H9 (cell line): ENCODE measurements around the gene DNAJA4. TPM values are rescaled to one million over a fixed set of nuclear protein-coding genes. Genes with fewer than 3 reads are reported as not detected.

Experiments
- DNase-seq: peaks from one replicate; pipeline ENCODE4 v3.0.0-alpha.2; 2017
- H2AFZ ChIP-seq: one replicate; pipeline ENCODE4 v1.6.1; 2013; ENCODE audit warnings: mild to moderate bottlenecking, low read length, control low read depth, moderate library complexity
- H2AK5ac ChIP-seq: 2 replicates; pipeline ENCODE4 v1.6.1; 2013; ENCODE audit warnings: low read length, control low read depth, mixed read lengths; ENCODE audit not compliant: insufficient read length
- H2BK120ac ChIP-seq: one replicate; pipeline ENCODE4 v1.6.1; 2013; ENCODE audit warnings: low read depth, mild to moderate bottlenecking, low read length, control low read depth, inconsistent platforms; ENCODE audit not compliant: poor library complexity, severe bottlenecking
- H2BK12ac ChIP-seq: 2 replicates; pipeline ENCODE4 v1.6.1; 2013; ENCODE audit warnings: low read length, control low read depth, mixed read lengths, low read depth; ENCODE audit not compliant: insufficient read length
- H2BK15ac ChIP-seq: 2 replicates; pipeline ENCODE4 v1.6.1; 2013; ENCODE audit warnings: low read depth, low read length, control low read depth
- H2BK20ac ChIP-seq: one replicate; pipeline ENCODE4 v1.6.1; 2013; ENCODE audit warnings: low read depth, mild to moderate bottlenecking, low read length, control low read depth, inconsistent platforms; ENCODE audit not compliant: poor library complexity, severe bottlenecking
- H2BK5ac ChIP-seq: 2 replicates; pipeline ENCODE4 v1.6.1; 2013; ENCODE audit warnings: low read length, control low read depth, mixed read lengths; ENCODE audit not compliant: insufficient read length
- H3K14ac ChIP-seq: 2 replicates; pipeline ENCODE4 v1.6.1; 2013; ENCODE audit warnings: low read length, control low read depth; ENCODE audit not compliant: insufficient read depth
- H3K18ac ChIP-seq: 2 replicates; pipeline ENCODE4 v1.6.1; 2013; ENCODE audit warnings: low read depth, mild to moderate bottlenecking, mixed read lengths, low read length, control low read depth; ENCODE audit not compliant: insufficient read length
- H3K23ac ChIP-seq: 2 replicates; pipeline ENCODE4 v1.6.1; 2013; ENCODE audit warnings: low read length, control low read depth, mixed read lengths, low read depth; ENCODE audit not compliant: insufficient read length
- H3K23me2 ChIP-seq: 2 replicates; pipeline ENCODE4 v1.6.1; 2013; ENCODE audit warnings: low read depth, mild to moderate bottlenecking, mixed read lengths, low read length, control low read depth; ENCODE audit not compliant: insufficient read length, poor library complexity, severe bottlenecking
- H3K27ac ChIP-seq: 2 replicates; pipeline ENCODE4 v1.5.1; 2013; ENCODE audit warnings: low read length, control low read depth, mixed read lengths, low read depth; ENCODE audit not compliant: insufficient read length
- H3K27me3 ChIP-seq: 2 replicates; pipeline ENCODE4 v1.6.1; 2013; ENCODE audit warnings: low read length, control low read depth, inconsistent platforms; ENCODE audit not compliant: insufficient read depth
- H3K4ac ChIP-seq: 2 replicates; pipeline ENCODE4 v1.6.1; 2013; ENCODE audit warnings: low read depth, mild to moderate bottlenecking, control low read depth, inconsistent platforms, low read length, moderate library complexity
- H3K4me1 ChIP-seq: 2 replicates; pipeline ENCODE4 v1.6.1; 2013; ENCODE audit warnings: low read length, control low read depth, inconsistent platforms; ENCODE audit not compliant: insufficient read depth
- H3K4me2 ChIP-seq: 2 replicates; pipeline ENCODE4 v1.6.1; 2013; ENCODE audit warnings: low read length, control low read depth, mixed read lengths; ENCODE audit not compliant: insufficient read length, insufficient read depth
- H3K56ac ChIP-seq: 2 replicates; pipeline ENCODE4 v1.6.1; 2013; ENCODE audit warnings: low read depth, mild to moderate bottlenecking, mixed read lengths, low read length, control low read depth; ENCODE audit not compliant: insufficient read length
- H3K79me1 ChIP-seq: 2 replicates; pipeline ENCODE4 v1.6.1; 2013; ENCODE audit warnings: low read depth, mild to moderate bottlenecking, moderate library complexity, low read length, control low read depth, inconsistent platforms; ENCODE audit not compliant: insufficient read depth, poor library complexity, severe bottlenecking
- H3K79me2 ChIP-seq: 2 replicates; pipeline ENCODE4 v1.6.1; 2013; ENCODE audit warnings: low read length, control low read depth, inconsistent platforms; ENCODE audit not compliant: insufficient read depth
- H3K9ac ChIP-seq: 2 replicates; pipeline ENCODE4 v1.6.1; 2013; ENCODE audit warnings: low read length, control low read depth, mixed read lengths; ENCODE audit not compliant: insufficient read length; ENCODE audit errors: extremely low read depth
- H3K9me3 ChIP-seq: one replicate; pipeline ENCODE4 v1.6.1; 2013; ENCODE audit warnings: low read depth, low read length, inconsistent platforms; ENCODE audit not compliant: control insufficient read depth
- H3T11ph ChIP-seq: one replicate; pipeline ENCODE4 v1.6.1; 2013; ENCODE audit warnings: mild to moderate bottlenecking, low read length, control low read depth, inconsistent platforms
- H4K20me1 ChIP-seq: one replicate; pipeline ENCODE4 v1.6.1; 2013; ENCODE audit not compliant: control insufficient read depth, insufficient read length, insufficient read depth
- H4K5ac ChIP-seq: 2 replicates; pipeline ENCODE4 v1.6.1; 2013; ENCODE audit warnings: low read depth, mild to moderate bottlenecking, mixed read lengths, low read length, control low read depth; ENCODE audit not compliant: insufficient read length
- H4K8ac ChIP-seq: replicated peaks from 2 replicates; pipeline ENCODE4 v1.6.1; 2013; ENCODE audit warnings: low read length, control low read depth, mixed read lengths, low read depth; ENCODE audit not compliant: insufficient read length
- H4K91ac ChIP-seq: 2 replicates; pipeline ENCODE4 v1.6.1; 2013; ENCODE audit warnings: low read depth, mild to moderate bottlenecking, moderate library complexity, mixed read lengths, low read length, control low read depth; ENCODE audit not compliant: insufficient read length
- H3K27ac Mint-ChIP-seq, 3 experiments: 2 replicates in 2 of 3; 3 replicates in 1 of 3; pipeline ENCODE4 v1.8.0; 2020 to 2021; ENCODE audit warnings: mixed read lengths in 3 of 3, mild to moderate bottlenecking in 1 of 3, moderate library complexity in 1 of 3
- H3K27me3 Mint-ChIP-seq: 2 replicates; pipeline ENCODE4 v1.8.0; 2021; ENCODE audit warnings: low read depth, mild to moderate bottlenecking, moderate library complexity, mixed read lengths
- H3K36me3 Mint-ChIP-seq, 3 experiments: 2 replicates in 2 of 3; 3 replicates in 1 of 3; pipeline ENCODE4 v1.8.0; 2020 to 2021; ENCODE audit warnings: low read depth in 3 of 3, mixed read lengths in 3 of 3; ENCODE audit not compliant: insufficient read depth in 1 of 3
- H3K4me1 Mint-ChIP-seq, 2 experiments: 2 replicates each; pipeline ENCODE4 v1.8.0; 2020; ENCODE audit warnings: mixed read lengths in 2 of 2
- H3K4me3 Mint-ChIP-seq, 2 experiments: 2 replicates in 1 of 2; 3 replicates in 1 of 2; pipeline ENCODE4 v1.8.0; 2020 to 2021; ENCODE audit warnings: mild to moderate bottlenecking in 2 of 2, mixed read lengths in 2 of 2, moderate library complexity in 1 of 2
- H3K9me3 Mint-ChIP-seq, 2 experiments: 2 replicates in 1 of 2; 3 replicates in 1 of 2; pipeline ENCODE4 v1.8.0; 2020; ENCODE audit warnings: mild to moderate bottlenecking in 2 of 2, mixed read lengths in 2 of 2, moderate library complexity in 1 of 2
- CTCF ChIP-seq: fragments of 200-600 bp; sonication (generic); conservative IDR thresholded peaks from 3 replicates; pipeline ENCODE4 v1.8.0; 2021; ENCODE audit warnings: antibody characterized with exemption, mild to moderate bottlenecking
- WGBS: extraction: QIAGEN DNeasy Blood & Tissue Kit; methylation state at CpG from one replicate; pipeline ENCODE4 v1.1.7; 2013; ENCODE audit warnings: missing lambda C conversion rate, low lambda C conversion rate, mixed read lengths; ENCODE audit not compliant: insufficient read length; ENCODE audit errors: extremely low coverage; 5-methylcytosine and 5-hydroxymethylcytosine counted together
- total RNA-seq: library from RNA; stranded (reverse); gene quantifications from 2 replicates; pipeline ENCODE4 v1.2.1, GENCODE V29; 2021

Gene DNAJA4
- total RNA-seq, 1 experiment from 2014 or later = 0.13 TPM

- H3K23me2 ChIP-seq = no peaks in the 10 kb centered on the region
- no peaks in the 10 kb centered on the region; the same call in 1 of the 2 replicates for H3K4me1 ChIP-seq
- Mint-ChIP-seq H3K27me3 (peaks cover 2% of the 10 kb centered on the region; the same call in 1 of the 2 replicates), H3K4me1 (peaks cover 15 to 20% of the 10 kb centered on the region in 2 experiments), H3K27ac (no peak overlapping the region), H3K9me3 (peaks cover 4 to 5% of the 10 kb centered on the region in 2 experiments; a peak in 4 of 5 replicates), H3K36me3 (peaks cover 0 to 5% (median 3%) of the 10 kb centered on the region in 3 experiments; a peak in 4 of 7 replicates), H3K4me3 (no peak overlapping the region)
- H3K14ac ChIP-seq = no peak overlapping the region
- no peaks in the 10 kb centered on the region for H3K79me1 ChIP-seq
- H2BK15ac ChIP-seq = no peak overlapping the region
- no peak overlapping the region for H3K18ac ChIP-seq
- no peak overlapping the region for H2AFZ ChIP-seq
- no peak overlapping the region for H2BK120ac ChIP-seq
- no peak for DNase-seq
- H3K4ac ChIP-seq = no peak overlapping the region
- H2AK5ac ChIP-seq = no peak overlapping the region
- H3K27ac ChIP-seq = no peak overlapping the region
- no peak overlapping the region for H2BK5ac ChIP-seq
- H3K23ac ChIP-seq = no peak overlapping the region
- no CpG with 5 or more reads among the region's 17 CpGs for WGBS
- no peak overlapping the region for H4K8ac ChIP-seq
- H3K9me3 ChIP-seq = no peaks in the 10 kb centered on the region
- H4K20me1 ChIP-seq = no peaks in the 10 kb centered on the region
- H3K79me2 ChIP-seq = no peaks in the 10 kb centered on the region
- no peaks in the 10 kb centered on the region for H3K27me3 ChIP-seq
- no peak for TF ChIP-seq CTCF
- no peak overlapping the region for H3K56ac ChIP-seq
- no peak overlapping the region for H2BK12ac ChIP-seq
- H3T11ph ChIP-seq = no peak overlapping the region
- no peak overlapping the region for H4K91ac ChIP-seq
- no peak overlapping the region for H4K5ac ChIP-seq
- H3K9ac ChIP-seq = no peak overlapping the region
- H3K4me2 ChIP-seq = no peak overlapping the region
- no peak overlapping the region for H2BK20ac ChIP-seq
These were observed 34.6 kb upstream of the DNAJA4 start for GRCh38 chr15:78229431-78230406.
